Breast epithelium (tissue), 3 donors: ENCODE data around the gene H2BK1.

Experiments
- CTCF ChIP-seq, 3 donors: fragments of 450-650 bp; IDR thresholded peaks; one replicate each; pipeline ENCODE4 v1.5.1; 2016 to 2017; ENCODE audit warnings: antibody characterized with exemption in 3 of 3, mild to moderate bottlenecking in 3 of 3, moderate library complexity in 3 of 3
- POLR2A ChIP-seq: fragments of 450-650 bp; IDR thresholded peaks from one replicate; pipeline ENCODE4 v1.6.1; 2016; ENCODE audit warnings: antibody characterized with exemption, mild to moderate bottlenecking, moderate library complexity

GRCh38 chr7:151192002-151192539, 18.2 kb downstream of the H2BK1 start:
- TF ChIP-seq CTCF (IDR thresholded peaks at IDR 0.05) (no peak), POLR2A (no peak)
